ENCODE results near the gene SOAT2.

- no peak for TF ChIP-seq CTCF (conservative IDR thresholded peaks at IDR 0.05; ENCODE audit: low read depth, low read length)
- TF ChIP-seq EZH2 (IDR thresholded peaks at IDR 0.05; ENCODE audit: borderline replicate concordance, low read depth, low read length, poor library complexity, severe bottlenecking) = no peak
Measured at GRCh38 chr12:53090105-53090504, 13.2 kb upstream of the SOAT2 start.
